Measurements from ENCODE around the gene LRIG1.

The LRIG1 gene

GRCh38 chr3:66492672-66493071, 8.2 kb downstream of the LRIG1 start:
- no peak for DNase-seq
- intact Hi-C loops (cut with DNase I) = no loop called here

GRCh38 chr3:66492071-66492470, 8.8 kb downstream of the LRIG1 start:
- intact Hi-C loops (cut with DNase I) = no loop called here
- no peak for DNase-seq

- DNase-seq = no peak
- intact Hi-C loops (cut with DNase I) = no loop called here
Measured at GRCh38 chr3:66490984-66491383, 9.8 kb downstream of the LRIG1 start.

- DNase-seq = no peak
- intact Hi-C loops (cut with DNase I) = no loop called here
Measured at GRCh38 chr3:66490214-66490613, 10.6 kb downstream of the LRIG1 start.

- intact Hi-C loops (cut with DNase I) = no loop called here
Measured at GRCh38 chr3:66489581-66489980, 11.2 kb downstream of the LRIG1 start.

GRCh38 chr3:66489115-66489514, 11.7 kb downstream of the LRIG1 start:
- DNase-seq = no peak
- intact Hi-C loops (cut with DNase I) = no loop called here

More at GRCh38 chr3:66489581-66489980, 11.2 kb downstream of the LRIG1 start:
- DNase-seq = no peak

GRCh38 chr3:66488492-66488891, 12.3 kb downstream of the LRIG1 start:
- no peak for DNase-seq
- intact Hi-C loops (cut with DNase I) = no loop called here

- intact Hi-C loops (cut with DNase I) = no loop called here
- no peak for DNase-seq
Measured at GRCh38 chr3:66487465-66487864, 13.4 kb downstream of the LRIG1 start.

- no peak for DNase-seq
- intact Hi-C loops (cut with DNase I) = no loop called here
Measured at GRCh38 chr3:66486646-66487045, 14.2 kb downstream of the LRIG1 start.

GRCh38 chr3:66486202-66486601, 14.6 kb downstream of the LRIG1 start:
- no peak for DNase-seq

GRCh38 chr3:66485291-66485968, 15.4 kb downstream of the LRIG1 start:
- DNase-seq = no peak
- intact Hi-C loops (cut with DNase I) = no loop called here

More at GRCh38 chr3:66486202-66486601, 14.6 kb downstream of the LRIG1 start:
- intact Hi-C loops (cut with DNase I) = no loop called here

- intact Hi-C loops (cut with DNase I) = loop anchor here (5.0 kb wide), 1 partner anchor 77 kb away; no protein-coding TSS in a partner anchor
- DNase-seq = no peak
Measured at GRCh38 chr3:66484106-66484844, 16.5 kb downstream of the LRIG1 start.

- DNase-seq = peak in 37 of 42 donors; percentile 11 to 74 (median 41)
- intact Hi-C loops (cut with DNase I) = loop anchor here (2.0 to 5.0 kb wide), 2 partner anchors 31 to 76 kb away; no protein-coding TSS in a partner anchor
Measured at GRCh38 chr3:66483409-66483906, 17.4 kb downstream of the LRIG1 start.

GRCh38 chr3:66483006-66483405, 17.8 kb downstream of the LRIG1 start:
- intact Hi-C loops (cut with DNase I) = loop anchor here (2.0 to 5.0 kb wide), 2 partner anchors 30 to 76 kb away; no protein-coding TSS in a partner anchor
- peak; percentile 79 to 98 (median 94) for DNase-seq

GRCh38 chr3:66482018-66482404, 18.8 kb downstream of the LRIG1 start:
- intact Hi-C loops (cut with DNase I) = loop anchor here (2.0 to 5.0 kb wide), 2 partner anchors 29 to 75 kb away; no protein-coding TSS in a partner anchor
- peak in 28 of 42 donors; percentile 12 to 75 (median 34) for DNase-seq

- intact Hi-C loops (cut with DNase I) = loop anchor here (2.0 to 5.0 kb wide), 2 partner anchors 29 to 74 kb away; no protein-coding TSS in a partner anchor
- DNase-seq = no peak
Measured at GRCh38 chr3:66481071-66482017, 19.5 kb downstream of the LRIG1 start.

GRCh38 chr3:66480666-66481065, 20.2 kb downstream of the LRIG1 start:
- no peak for DNase-seq
- intact Hi-C loops (cut with DNase I) = loop anchor here (5.0 kb wide), 1 partner anchor 73 kb away; no protein-coding TSS in a partner anchor

- intact Hi-C loops (cut with DNase I) = no loop called here
- no peak for DNase-seq
Measured at GRCh38 chr3:66479532-66479947, 21.3 kb downstream of the LRIG1 start.

GRCh38 chr3:66478960-66479359, 21.9 kb downstream of the LRIG1 start:
- DNase-seq = no peak
- intact Hi-C loops (cut with DNase I) = no loop called here
